ENCODE measurements around the gene TMEM239. TPM values are rescaled to one million over a fixed set of nuclear protein-coding genes. Genes with fewer than 3 reads are reported as not detected.

Gene TMEM239
- total RNA-seq, 1 donor from 2014 or later = not detected

- intact Hi-C loops (cut with DNase I) = no loop called here
- no peak overlapping the region for H3K27ac ChIP-seq
- no peaks in the 10 kb centered on the region for H3K27me3 ChIP-seq
- TF ChIP-seq POLR2AphosphoS5 (IDR thresholded peaks at IDR 0.05; ENCODE audit: insufficient read depth in 1 of 2, low read depth in 1 of 2) = no peak
- TF ChIP-seq CTCF (IDR thresholded peaks at IDR 0.05) = no peak
- no peak for TF ChIP-seq POLR2A (IDR thresholded peaks at IDR 0.05)
- H3K9me3 ChIP-seq = no peaks in the 10 kb centered on the region
- no peak for DNase-seq (ENCODE audit: extremely low spot score in 2 of 2)
- peaks cover 3% of the 10 kb centered on the region for H3K4me1 ChIP-seq
- no peaks in the 10 kb centered on the region for H3K36me3 ChIP-seq
- H3K4me3 ChIP-seq = no peak overlapping the region
These were observed 42.4 kb upstream of the TMEM239 start for GRCh38 chr20:2773812-2774211.

- Histone ChIP-seq H3K27ac (no peak overlapping the region), H3K27me3 (no peaks in the 10 kb centered on the region), H3K4me3 (no peak overlapping the region), H3K4me1 (no peaks in the 10 kb centered on the region), H3K9me3 (no peaks in the 10 kb centered on the region), H3K36me3 (no peaks in the 10 kb centered on the region)
- no peak for DNase-seq (ENCODE audit: extremely low spot score in 2 of 2)
- TF ChIP-seq POLR2AphosphoS5 (IDR thresholded peaks at IDR 0.05; ENCODE audit: insufficient read depth in 1 of 2, low read depth in 1 of 2) (no peak), POLR2A (IDR thresholded peaks at IDR 0.05) (no peak), CTCF (IDR thresholded peaks at IDR 0.05) (no peak)
- intact Hi-C loops (cut with DNase I) = no loop called here
These were observed 41.0 kb upstream of the TMEM239 start for GRCh38 chr20:2775139-2775538.

GRCh38 chr20:2778602-2779321 lies 37.4 kb upstream of the TMEM239 start:
- intact Hi-C loops (cut with DNase I) = no loop called here
- H3K36me3 ChIP-seq = no peaks in the 10 kb centered on the region
- H3K9me3 ChIP-seq = no peaks in the 10 kb centered on the region
- no peaks in the 10 kb centered on the region for H3K27me3 ChIP-seq
- H3K27ac ChIP-seq = no peak overlapping the region
- H3K4me3 ChIP-seq = no peak overlapping the region
- DNase-seq (ENCODE audit: extremely low spot score in 2 of 2) = no peak
- no peaks in the 10 kb centered on the region for H3K4me1 ChIP-seq
- TF ChIP-seq POLR2A (IDR thresholded peaks at IDR 0.05) (no peak), CTCF (IDR thresholded peaks at IDR 0.05) (no peak), POLR2AphosphoS5 (IDR thresholded peaks at IDR 0.05; ENCODE audit: insufficient read depth in 1 of 2, low read depth in 1 of 2) (no peak)

- intact Hi-C loops (cut with DNase I) = no loop called here
- TF ChIP-seq POLR2AphosphoS5 (IDR thresholded peaks at IDR 0.05; ENCODE audit: insufficient read depth in 1 of 2, low read depth in 1 of 2) (no peak), POLR2A (IDR thresholded peaks at IDR 0.05) (no peak), CTCF (IDR thresholded peaks at IDR 0.05) (no peak)
These were observed 35.2 kb upstream of the TMEM239 start for GRCh38 chr20:2780948-2781347.

GRCh38 chr20:2783908-2784566 lies 32.1 kb upstream of the TMEM239 start:
- Histone ChIP-seq H3K27ac (no peak overlapping the region), H3K4me1 (no peaks in the 10 kb centered on the region), H3K36me3 (no peaks in the 10 kb centered on the region), H3K9me3 (no peaks in the 10 kb centered on the region), H3K27me3 (no peaks in the 10 kb centered on the region), H3K4me3 (no peak overlapping the region)
- TF ChIP-seq POLR2A (IDR thresholded peaks at IDR 0.05) = no peak
- no peak for TF ChIP-seq POLR2AphosphoS5 (IDR thresholded peaks at IDR 0.05; ENCODE audit: insufficient read depth in 1 of 2, low read depth in 1 of 2)
- no peak for TF ChIP-seq CTCF (IDR thresholded peaks at IDR 0.05)
- intact Hi-C loops (cut with DNase I) = no loop called here
- DNase-seq (ENCODE audit: extremely low spot score in 2 of 2) = no peak

More at GRCh38 chr20:2780948-2781347, 35.2 kb upstream of the TMEM239 start:
- H3K4me1 ChIP-seq = no peaks in the 10 kb centered on the region
- no peak overlapping the region for H3K4me3 ChIP-seq
- no peaks in the 10 kb centered on the region for H3K9me3 ChIP-seq
- no peaks in the 10 kb centered on the region for H3K36me3 ChIP-seq
- no peaks in the 10 kb centered on the region for H3K27me3 ChIP-seq
- DNase-seq (ENCODE audit: extremely low spot score in 2 of 2) = no peak
- H3K27ac ChIP-seq = no peak overlapping the region
